HepG2 (cell line): ENCODE data around the gene TXN2. TPM values are rescaled to one million over a fixed set of nuclear protein-coding genes. Genes with fewer than 3 reads are reported as not detected.
"Not testable (repeated sequence)": the region's sequence is repeated elsewhere in the genome, so short reads cannot be mapped to it uniquely, and the experiment has no call there.

Experiments
- ATAC-seq: fragments of 200-7000 bp; cut with Tn5 transposase; 3 replicates; pipeline ENCODE4 v1.9.1; 2020; ENCODE audit warnings: mild to moderate bottlenecking, moderate library complexity
- BruUV-seq: library from RNA; stranded (reverse); fragments of 400-500 nt; replicated peaks from 2 replicates; lab custom pipeline; 2021; lab: Mats Ljungman, UMichigan
- CTCF ChIA-PET: fragments of 300-600 bp; formaldehyde crosslinking; extraction: SDS; loops from one replicate; lab custom pipeline; 2021; ENCODE audit warnings: low total read pairs, inconsistent platforms, low intra/inter-chr PET ratio; lab: Yijun Ruan, JAX
- POLR2A ChIA-PET: fragments of 350-600 bp; sonication (Branson Sonifier 250); formaldehyde crosslinking; loops from one replicate; lab custom pipeline; 2020; ENCODE audit warnings: antibody characterized with exemption, inconsistent platforms; lab: Yijun Ruan, JAX
- DNase-seq: peaks from one replicate; pipeline ENCODE4 v3.0.0-alpha.2; 2015; ENCODE audit warnings: low spot score
- FAIRE-seq: peaks from 3 replicates; lab custom pipeline; 2011; peaks lifted over from hg19 to GRCh38; lab: Jason Lieb, UNC
- H2AFZ ChIP-seq: one replicate; pipeline ENCODE4 v1.6.1; 2011; ENCODE audit warnings: low read length, inconsistent platforms
- H3K27ac ChIP-seq: fragments of 300-600 bp; 3 replicates; pipeline ENCODE4 v1.8.0; 2011; ENCODE audit warnings: mixed run types, mild to moderate bottlenecking, mixed read lengths, low read length, inconsistent platforms; ENCODE audit not compliant: insufficient read depth; ENCODE audit errors: extremely low read length
- H3K27me3 ChIP-seq, 2 experiments: fragments of 200-600 bp in 1 of 2; 2 replicates in 1 of 2; 3 replicates in 1 of 2; pipeline versions ENCODE4 v1.6.0 to v1.8.0; 2011; ENCODE audit warnings: low read length in 2 of 2, mild to moderate bottlenecking in 2 of 2, moderate library complexity in 2 of 2, inconsistent platforms in 1 of 2; ENCODE audit not compliant: insufficient read depth in 2 of 2, control insufficient read depth in 1 of 2
- H3K36me3 ChIP-seq, 2 experiments: fragments of 200-600 bp in 1 of 2; replicated peaks in 1 of 2; 2 replicates in 1 of 2; 3 replicates in 1 of 2; pipeline versions ENCODE4 v1.5.1 to v1.8.0; 2011; ENCODE audit warnings: low read length in 2 of 2, inconsistent platforms in 1 of 2; ENCODE audit not compliant: insufficient read depth in 2 of 2, control insufficient read depth in 1 of 2
- H3K4me1 ChIP-seq: 2 replicates; pipeline ENCODE4 v1.5.1; 2012; ENCODE audit warnings: low read length, inconsistent platforms; ENCODE audit not compliant: insufficient read depth
- H3K4me2 ChIP-seq: 2 replicates; pipeline ENCODE4 v1.6.0; 2011; ENCODE audit warnings: low read depth, low read length, inconsistent platforms
- H3K4me3 ChIP-seq, 3 experiments: fragments of 200-600 bp in 1 of 3; sonication (generic), shearing (Covaris generic) in 1 of 3; replicated peaks in 1 of 3; 2 replicates each; pipeline ENCODE4 v1.5.1; 2011 to 2016; ENCODE audit warnings: low read length in 3 of 3, inconsistent platforms in 2 of 3, low read depth in 2 of 3, mild to moderate bottlenecking in 2 of 3, control low read depth in 1 of 3, mixed read lengths in 1 of 3; ENCODE audit not compliant: insufficient read depth in 1 of 3
- H3K79me2 ChIP-seq: one replicate; pipeline ENCODE4 v1.6.1; 2011; ENCODE audit warnings: low read length, inconsistent platforms; ENCODE audit not compliant: insufficient read depth
- H3K9ac ChIP-seq: 2 replicates; pipeline ENCODE4 v1.6.0; 2011; ENCODE audit warnings: mild to moderate bottlenecking, low read depth, low read length, inconsistent platforms; ENCODE audit not compliant: insufficient read depth
- H3K9me3 ChIP-seq: 2 replicates; pipeline ENCODE4 v1.5.1; 2012; ENCODE audit warnings: mild to moderate bottlenecking, low read length
- H4K20me1 ChIP-seq: 2 replicates; pipeline ENCODE4 v1.6.0; 2011; ENCODE audit warnings: inconsistent platforms, mild to moderate bottlenecking, low read length, moderate library complexity; ENCODE audit not compliant: insufficient read depth
- ATF5 ChIP-seq: sonication (generic); formaldehyde crosslinking; IDR thresholded peaks from 2 replicates; pipeline ENCODE4 v1.4.0; 2020; ENCODE audit warnings: mild to moderate bottlenecking, low read depth, missing genetic modification reagents
- CCAR2 ChIP-seq: fragments of 200-400 bp; formaldehyde crosslinking; optimal IDR thresholded peaks from 2 replicates; pipeline ENCODE3; 2018; ENCODE audit warnings: low read depth, mild to moderate bottlenecking, low read length, moderate library complexity
- CEBPB ChIP-seq: IDR thresholded peaks from 2 replicates; pipeline ENCODE4 v1.6.1; 2011; ENCODE audit warnings: low read depth, low read length, improper control_type of control experiment, borderline replicate concordance
- ELF3 ChIP-seq: IDR thresholded peaks from 2 replicates; pipeline ENCODE4 v1.6.1; 2016; ENCODE audit warnings: missing genetic modification reagents, missing compliant biosample characterization
- FOXP4 ChIP-seq: sonication (generic); formaldehyde crosslinking; IDR thresholded peaks from 2 replicates; pipeline ENCODE4 v1.4.0; 2020; ENCODE audit warnings: missing genetic modification reagents
- GATAD2A ChIP-seq: IDR thresholded peaks from 2 replicates; pipeline ENCODE4 v1.6.1; 2016
- MED1 ChIP-seq: sonication (generic); formaldehyde crosslinking; IDR thresholded peaks from 2 replicates; pipeline ENCODE4 v1.4.0; 2020; ENCODE audit warnings: missing genetic modification reagents
- RAD21 ChIP-seq: fragments of 450-650 bp; formaldehyde crosslinking; IDR thresholded peaks from 2 replicates; pipeline ENCODE4 v1.5.0; 2020; ENCODE audit warnings: mild to moderate bottlenecking
- SAP130 ChIP-seq: IDR thresholded peaks from 2 replicates; pipeline ENCODE4 v1.6.1; 2016; ENCODE audit warnings: low read depth
- SSRP1 ChIP-seq: IDR thresholded peaks from 2 replicates; pipeline ENCODE4 v1.6.1; 2016; ENCODE audit warnings: control low read depth
- ZBTB7B ChIP-seq: sonication (generic); formaldehyde crosslinking; IDR thresholded peaks from 2 replicates; pipeline ENCODE4 v1.4.0; 2020; ENCODE audit warnings: missing genetic modification reagents
- ZNF770 ChIP-seq: sonication (generic); formaldehyde crosslinking; IDR thresholded peaks from 2 replicates; pipeline ENCODE4 v1.5.0; 2020; ENCODE audit warnings: mild to moderate bottlenecking, missing genetic modification reagents
- WGBS: methylation state at CpG from one replicate; pipeline ENCODE4 v1.1.6; 2017; ENCODE audit warnings: low lambda C conversion rate; 5-methylcytosine and 5-hydroxymethylcytosine counted together
- in situ Hi-C: cut with HindIII; loops from 2 replicates; pipeline ENCODE4 v1.10.0; 2017; ENCODE audit warnings: low pct_unique_long_range_greater_than_20kb; ENCODE audit not compliant: extremely low pct_ligation_motif_present
- intact Hi-C: fragments of 100-400 bp; cut with micrococcal nuclease; formaldehyde crosslinking; loops from one replicate; pipeline ENCODE4 v1.10.0; 2022; ENCODE audit not compliant: unreplicated experiment
- polyA plus RNA-seq, 8 experiments: library from polyadenylated mRNA; depleted of rRNA in 3 of 8; stranded (reverse) in 7 of 8; unstranded in 1 of 8; fragments of >200 nt; fragmentation: Illumina TruSeq in 4 of 8; extraction: Trizol in 4 of 8; gene quantifications; 2 replicates each; pipeline versions ENCODE4 v1.2.1 to v1.2.3, GENCODE V29; 2011 to 2016; ENCODE audit warnings: low read depth in 4 of 8, missing spikeins in 1 of 8, mixed read lengths in 1 of 8; ENCODE audit not compliant: insufficient read depth in 1 of 8
- total RNA-seq, 5 experiments: library from RNA; depleted of rRNA; stranded (reverse); fragments of >200 nt; fragmentation: Illumina TruSeq; extraction: Trizol; gene quantifications; 2 replicates each; pipeline ENCODE4 v1.2.3, GENCODE V29; 2016; ENCODE audit warnings: low read depth in 1 of 5

Gene TXN2
- total and polyA plus RNA-seq, 2 of the 13 experiments (the other 11 are each of a cell fraction or from before 2014, with no cell fraction given) = 41.4 to 109 TPM

- Histone ChIP-seq H3K4me3 (no peak overlapping the region), H3K27me3 (no peaks in the 10 kb centered on the region; a peak in 1 of 5 replicates), H4K20me1 (no peaks in the 10 kb centered on the region), H3K4me1 (peaks cover 80% of the 10 kb centered on the region), H3K27ac (no peak overlapping the region), H3K79me2 (no peaks in the 10 kb centered on the region), H3K4me2 (no peak overlapping the region), H3K9ac (no peak overlapping the region), H3K9me3 (no peaks in the 10 kb centered on the region), H3K36me3 (no peaks in the 10 kb centered on the region), H2AFZ (no peak overlapping the region)
- WGBS = 84% methylated on average over 15 of the region's 16 CpGs
- intact Hi-C loops = no loop called here
- TF ChIP-seq ZBTB7B = no peak
- no peak for TF ChIP-seq CEBPB
- TF ChIP-seq CCAR2 = no peak
- no peak for TF ChIP-seq RAD21
- TF ChIP-seq SSRP1 (CRISPR knock-in tag) = no peak
- no peak for TF ChIP-seq ATF5 (CRISPR knock-in tag)
- ChIA-PET CTCF (no interaction called here), POLR2A (interaction anchor here (1.4 kb wide), 1 partner anchor 18 kb away, joined by 4 read pairs; no protein-coding TSS in a partner anchor)
- no TSS peak for BruUV-seq
- in situ Hi-C loops = no loop called here
- DNase-seq = no peak
- ATAC-seq = no peak
- no peak for FAIRE-seq
Observed at GRCh38 chr22:36453855-36454378, 27.5 kb downstream of the TXN2 start.

- intact Hi-C loops, H4K20me1 ChIP-seq, in situ Hi-C loops, H3K9ac ChIP-seq, BruUV-seq, H3K79me2 ChIP-seq, H3K36me3 ChIP-seq, H3K9me3 ChIP-seq, CTCF ChIA-PET, FAIRE-seq, H3K4me3 ChIP-seq, DNase-seq, H2AFZ ChIP-seq, H3K27ac ChIP-seq, H3K27me3 ChIP-seq: not testable (repeated sequence)
- 0 out of 2 replicates have a peak, but pooled peaks have one; percentile 16 for TF ChIP-seq MED1 (CRISPR knock-in tag)
- peak; percentile 73 for TF ChIP-seq ELF3 (CRISPR knock-in tag)
- 0 out of 2 replicates have a peak, but pooled peaks have one; percentile 20 for TF ChIP-seq GATAD2A (CRISPR knock-in tag)
- peak; percentile 30; the same call in 1 of the 2 replicates for TF ChIP-seq SAP130 (CRISPR knock-in tag)
- peak; percentile 92 for TF ChIP-seq ZNF770 (CRISPR knock-in tag)
- TF ChIP-seq FOXP4 (CRISPR knock-in tag) = 0 out of 2 replicates have a peak, but pooled peaks have one; percentile 13
- WGBS = 19% methylated on average over 5 of the region's 5 CpGs
- Histone ChIP-seq H3K4me2 (peak overlapping the region; percentile 21; the same call in 1 of the 2 replicates), H3K4me1 (peaks cover 80% of the 10 kb centered on the region)
- ATAC-seq = peak; percentile 9; the same call in 1 of the 3 replicates
- POLR2A ChIA-PET = interaction anchor here (0.7 to 1.8 kb wide), 3 partner anchors 18 to 65 kb away, joined by 4 to 10 read pairs (median 4); partner anchors contain the start of gene MYH9
Observed at GRCh38 chr22:36452978-36453607, 28.3 kb downstream of the TXN2 start.
